ENCODE data around the gene ITPRIPL2. TPM values are rescaled to one million over a fixed set of nuclear protein-coding genes. Genes with fewer than 3 reads are reported as not detected.

The ITPRIPL2 gene
- total and polyA plus RNA-seq, 2 of the 13 experiments (the other 11 are each of a cell fraction or from before 2014, with no cell fraction given), result 5.9 to 12.6 TPM

DNA sequence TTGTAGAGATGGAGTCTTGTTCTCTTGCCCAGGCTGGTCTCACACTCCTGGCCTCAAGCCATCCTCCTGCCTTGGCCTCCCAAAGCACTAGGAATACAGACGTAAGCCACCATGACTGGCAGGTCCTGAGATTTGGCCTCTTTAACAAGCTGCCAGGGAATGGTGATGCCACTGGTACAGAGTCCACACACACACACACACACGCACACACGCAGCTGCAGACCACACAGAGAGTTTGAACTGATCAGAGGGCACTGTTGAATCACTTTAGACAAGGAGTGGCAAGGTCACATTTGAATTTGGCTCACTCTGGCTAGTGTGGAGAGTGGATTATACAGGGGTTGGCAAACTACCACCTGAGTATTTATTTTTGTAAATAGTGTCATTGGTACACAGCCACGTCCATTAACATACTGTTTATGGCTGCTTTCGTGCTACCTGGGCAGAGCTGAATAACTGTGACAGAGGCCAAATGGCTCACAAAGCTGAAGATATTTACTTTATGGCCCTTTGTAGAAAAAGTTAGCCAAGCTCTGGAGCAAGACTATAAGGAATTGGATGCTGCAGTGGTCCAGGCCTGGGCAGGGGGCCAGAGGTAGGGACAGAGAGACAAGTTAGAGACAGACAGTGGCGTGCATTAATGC, 9.9 kb downstream of the ITPRIPL2 start (continued):
- TF ChIP-seq HMGXB3 (CRISPR knock-in tag; IDR thresholded peaks at IDR 0.05; ENCODE audit: borderline replicate concordance) (0 out of 2 replicates have a peak, but pooled peaks have one; percentile 54), ZBTB2 (CRISPR knock-in tag; IDR thresholded peaks at IDR 0.05; ENCODE audit: low read depth) (no peak), ZBTB14 (CRISPR knock-in tag; IDR thresholded peaks at IDR 0.05) (no peak), RAD21 (CRISPR knock-in tag; IDR thresholded peaks at IDR 0.05) (0 out of 2 replicates have a peak, but pooled peaks have one; percentile 27), RORA (CRISPR knock-in tag; IDR thresholded peaks at IDR 0.05) (no peak), ZNF451 (CRISPR knock-in tag; IDR thresholded peaks at IDR 0.05) (0 out of 2 replicates have a peak, but pooled peaks have one; percentile 39), ZSCAN22 (CRISPR knock-in tag; IDR thresholded peaks at IDR 0.05) (no peak), ZNF879 (CRISPR knock-in tag; IDR thresholded peaks at IDR 0.05) (no peak), ZNF354B (CRISPR knock-in tag; IDR thresholded peaks at IDR 0.05) (no peak), ZBED4 (CRISPR knock-in tag; IDR thresholded peaks at IDR 0.05; ENCODE audit: borderline replicate concordance) (no peak), FOXA3 (CRISPR knock-in tag; IDR thresholded peaks at IDR 0.05) (peak; percentile 66), GZF1 (CRISPR knock-in tag; IDR thresholded peaks at IDR 0.05) (no peak), PTBP1 (IDR thresholded peaks at IDR 0.05; ENCODE audit: low read depth, low read length, poor library complexity, severe bottlenecking) (no peak), TAF1 (CRISPR knock-in tag; IDR thresholded peaks at IDR 0.05) (no peak), SRF (IDR thresholded peaks at IDR 0.05; ENCODE audit: low read depth, low read length) (no peak), ZNF362 (CRISPR knock-in tag; IDR thresholded peaks at IDR 0.05; ENCODE audit: borderline replicate concordance) (no peak)

Data from HepG2 (cell line).